Astrocyte (in vitro differentiated cells and primary cell): Measurements from ENCODE around the gene PGS1. TPM values are rescaled to one million over a fixed set of nuclear protein-coding genes. Genes with fewer than 3 reads are reported as not detected.

Experiments used
- DNase-seq: peaks from one replicate; pipeline ENCODE4 v3.0.0-alpha.2; 2010; ENCODE audit warnings: low read depth
- FAIRE-seq: peaks from 2 replicates; lab custom pipeline; 2011; peaks lifted over from hg19 to GRCh38; lab: Jason Lieb, UNC
- H2AFZ ChIP-seq: 2 replicates; pipeline ENCODE4 v1.6.0; 2012; ENCODE audit warnings: low read depth, low read length, inconsistent platforms
- H3K27ac ChIP-seq: 2 replicates; pipeline ENCODE4 v1.5.1; 2011; ENCODE audit warnings: low read depth, low read length, inconsistent platforms
- H3K27me3 ChIP-seq: 2 replicates; pipeline ENCODE4 v1.6.0; 2011; ENCODE audit warnings: low read length, inconsistent platforms; ENCODE audit not compliant: insufficient read depth
- H3K36me3 ChIP-seq: 2 replicates; pipeline ENCODE4 v1.5.1; 2011; ENCODE audit warnings: low read length, inconsistent platforms; ENCODE audit not compliant: insufficient read depth
- H3K4me1 ChIP-seq: 2 replicates; pipeline ENCODE4 v1.5.1; 2011; ENCODE audit warnings: low read length, inconsistent platforms; ENCODE audit not compliant: insufficient read depth
- H3K4me2 ChIP-seq: 2 replicates; pipeline ENCODE4 v1.6.0; 2012; ENCODE audit warnings: low read length, inconsistent platforms
- H3K4me3 ChIP-seq: 2 replicates; pipeline ENCODE4 v1.5.1; 2011; ENCODE audit warnings: low read depth, mild to moderate bottlenecking, low read length, inconsistent platforms; ENCODE audit not compliant: insufficient read depth
- H3K79me2 ChIP-seq: 2 replicates; pipeline ENCODE4 v1.6.0; 2012; ENCODE audit warnings: mild to moderate bottlenecking, low read length, inconsistent platforms; ENCODE audit not compliant: insufficient read depth
- H3K9ac ChIP-seq: 2 replicates; pipeline ENCODE4 v1.6.0; 2012; ENCODE audit warnings: mild to moderate bottlenecking, low read length, inconsistent platforms
- H3K9me3 ChIP-seq: 2 replicates; pipeline ENCODE4 v1.5.1; 2012; ENCODE audit warnings: low read depth, mild to moderate bottlenecking, low read length, inconsistent platforms; ENCODE audit not compliant: insufficient read depth
- H4K20me1 ChIP-seq: 2 replicates; pipeline ENCODE4 v1.6.0; 2012; ENCODE audit warnings: low read length, inconsistent platforms; ENCODE audit not compliant: insufficient read depth
- H3K27ac Mint-ChIP-seq: one replicate; pipeline ENCODE4 v1.8.0; 2021; ENCODE audit warnings: mild to moderate bottlenecking, mixed read lengths; ENCODE audit not compliant: unreplicated experiment
- H3K27me3 Mint-ChIP-seq: one replicate; pipeline ENCODE4 v1.8.0; 2021; ENCODE audit warnings: low read depth, mixed read lengths; ENCODE audit not compliant: unreplicated experiment
- H3K36me3 Mint-ChIP-seq: one replicate; pipeline ENCODE4 v1.8.0; 2021; ENCODE audit warnings: low read depth, mixed read lengths; ENCODE audit not compliant: unreplicated experiment
- H3K4me1 Mint-ChIP-seq: one replicate; pipeline ENCODE4 v1.8.0; 2021; ENCODE audit warnings: low read depth, mixed read lengths; ENCODE audit not compliant: unreplicated experiment
- H3K4me3 Mint-ChIP-seq: one replicate; pipeline ENCODE4 v1.8.0; 2021; ENCODE audit warnings: mild to moderate bottlenecking, moderate library complexity, mixed read lengths; ENCODE audit not compliant: unreplicated experiment
- H3K9me3 Mint-ChIP-seq: one replicate; pipeline ENCODE4 v1.8.0; 2021; ENCODE audit warnings: mild to moderate bottlenecking, mixed read lengths; ENCODE audit not compliant: unreplicated experiment
- EZH2 ChIP-seq: IDR thresholded peaks from 2 replicates; pipeline ENCODE4 v1.6.1; 2012; ENCODE audit warnings: mild to moderate bottlenecking, low read length, inconsistent platforms; ENCODE audit not compliant: insufficient read depth
- total RNA-seq: library from RNA; stranded (reverse); gene quantifications from 2 replicates; pipeline ENCODE4 v1.2.1, GENCODE V29; 2021
- TF ChIP-seq, protein P1 (sequence below): IDR thresholded peaks from 2 replicates; pipeline ENCODE4 v1.5.1; 2011; ENCODE audit warnings: low read depth, mild to moderate bottlenecking, inconsistent platforms, low read length, moderate library complexity; ENCODE audit not compliant: insufficient read depth

PGS1 gene
- total RNA-seq, 1 donor from 2014 or later: 32.0 TPM

DNA sequence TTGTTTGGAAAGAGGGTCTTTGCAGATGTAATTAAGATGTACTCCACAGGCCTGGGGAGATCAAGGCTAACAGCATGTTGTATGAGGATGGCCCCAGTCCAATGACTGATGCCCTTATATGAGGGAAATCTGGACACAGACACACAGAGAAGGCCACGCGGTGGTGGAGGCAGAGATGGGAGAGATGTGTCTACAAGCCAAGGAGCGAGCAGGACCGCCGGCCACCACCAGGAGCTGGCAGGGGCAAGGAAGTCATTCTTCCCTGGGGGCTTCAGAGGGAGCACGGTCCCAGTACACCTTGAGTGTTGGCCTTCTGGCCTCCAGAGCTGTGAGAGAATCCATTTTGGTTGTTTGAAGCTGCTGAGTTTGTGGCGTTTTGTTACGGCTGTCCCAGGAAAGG, 33.3 kb upstream of the PGS1 start:
- H3K9ac ChIP-seq: no peak overlapping the region
- H3K9me3 Mint-ChIP-seq: peaks cover 1% of the 10 kb centered on the region
- no peak overlapping the region for H3K4me3 ChIP-seq
- H3K4me1 ChIP-seq: peaks cover 26% of the 10 kb centered on the region
- TF ChIP-seq, protein P1, sequence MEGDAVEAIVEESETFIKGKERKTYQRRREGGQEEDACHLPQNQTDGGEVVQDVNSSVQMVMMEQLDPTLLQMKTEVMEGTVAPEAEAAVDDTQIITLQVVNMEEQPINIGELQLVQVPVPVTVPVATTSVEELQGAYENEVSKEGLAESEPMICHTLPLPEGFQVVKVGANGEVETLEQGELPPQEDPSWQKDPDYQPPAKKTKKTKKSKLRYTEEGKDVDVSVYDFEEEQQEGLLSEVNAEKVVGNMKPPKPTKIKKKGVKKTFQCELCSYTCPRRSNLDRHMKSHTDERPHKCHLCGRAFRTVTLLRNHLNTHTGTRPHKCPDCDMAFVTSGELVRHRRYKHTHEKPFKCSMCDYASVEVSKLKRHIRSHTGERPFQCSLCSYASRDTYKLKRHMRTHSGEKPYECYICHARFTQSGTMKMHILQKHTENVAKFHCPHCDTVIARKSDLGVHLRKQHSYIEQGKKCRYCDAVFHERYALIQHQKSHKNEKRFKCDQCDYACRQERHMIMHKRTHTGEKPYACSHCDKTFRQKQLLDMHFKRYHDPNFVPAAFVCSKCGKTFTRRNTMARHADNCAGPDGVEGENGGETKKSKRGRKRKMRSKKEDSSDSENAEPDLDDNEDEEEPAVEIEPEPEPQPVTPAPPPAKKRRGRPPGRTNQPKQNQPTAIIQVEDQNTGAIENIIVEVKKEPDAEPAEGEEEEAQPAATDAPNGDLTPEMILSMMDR: no peak
- no peak for TF ChIP-seq EZH2
- peaks cover 19% of the 10 kb centered on the region for H3K27me3 Mint-ChIP-seq
- no peaks in the 10 kb centered on the region for H3K36me3 ChIP-seq
- no peak for DNase-seq
- no peak overlapping the region for H3K27ac Mint-ChIP-seq
- no peak overlapping the region for H3K4me3 Mint-ChIP-seq
- H3K4me2 ChIP-seq: no peak overlapping the region
- no peaks in the 10 kb centered on the region for H3K9me3 ChIP-seq
- no peak overlapping the region for H3K27ac ChIP-seq
- peaks cover 13% of the 10 kb centered on the region for H3K4me1 Mint-ChIP-seq
- no peaks in the 10 kb centered on the region for H4K20me1 ChIP-seq
- H2AFZ ChIP-seq: no peak overlapping the region
- no peak for FAIRE-seq
- no peaks in the 10 kb centered on the region for H3K27me3 ChIP-seq
- H3K36me3 Mint-ChIP-seq: no peaks in the 10 kb centered on the region
- H3K79me2 ChIP-seq: no peaks in the 10 kb centered on the region

DNA sequence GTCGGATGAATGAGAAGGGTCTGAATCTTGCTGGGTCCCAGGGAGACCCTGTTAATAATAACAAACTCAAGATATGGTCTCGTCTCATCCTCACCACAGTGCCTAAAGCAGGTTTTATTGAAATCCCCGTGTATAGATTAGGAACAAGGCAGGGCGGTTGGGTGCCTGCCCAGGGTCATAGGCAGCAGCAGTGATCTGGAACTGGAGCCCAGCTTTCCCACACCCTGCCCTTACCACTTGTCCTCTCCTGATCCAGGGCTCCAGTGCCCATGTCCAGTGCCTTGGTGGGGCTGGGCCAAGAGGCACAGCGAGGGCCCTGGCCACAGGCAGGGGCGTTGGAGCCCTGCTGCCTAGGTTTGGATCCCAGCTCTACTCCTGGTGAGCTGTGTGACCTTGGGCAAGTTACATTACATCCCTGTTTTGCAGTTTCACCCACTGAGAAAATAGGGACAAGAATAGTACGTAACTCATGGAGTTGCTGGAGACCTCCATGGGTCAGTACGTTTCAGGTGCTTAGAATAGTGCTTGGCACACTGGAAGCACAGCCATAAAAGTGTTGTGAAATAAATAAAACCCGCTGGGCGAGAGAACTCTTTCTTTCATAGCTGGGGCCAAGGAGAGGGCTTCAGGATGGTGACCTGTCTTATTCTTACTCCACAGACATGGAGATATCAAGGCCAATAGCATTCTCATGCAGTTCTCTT, 32.5 kb upstream of the PGS1 start:
- Mint-ChIP-seq H3K4me3 (no peak overlapping the region), H3K27me3 (peaks cover 19% of the 10 kb centered on the region), H3K36me3 (no peaks in the 10 kb centered on the region), H3K4me1 (peaks cover 11% of the 10 kb centered on the region), H3K9me3 (peaks cover 1% of the 10 kb centered on the region), H3K27ac (no peak overlapping the region)
- Histone ChIP-seq H3K4me3 (no peak overlapping the region), H3K4me2 (no peak overlapping the region), H3K9me3 (no peaks in the 10 kb centered on the region), H3K79me2 (no peaks in the 10 kb centered on the region), H4K20me1 (no peaks in the 10 kb centered on the region), H3K4me1 (peaks cover 26% of the 10 kb centered on the region), H3K27me3 (no peaks in the 10 kb centered on the region), H3K9ac (no peak overlapping the region), H2AFZ (no peak overlapping the region), H3K36me3 (no peaks in the 10 kb centered on the region), H3K27ac (no peak overlapping the region)
- DNase-seq (no peak), FAIRE-seq (no peak)
- TF ChIP-seq, protein P1: no peak

DNA sequence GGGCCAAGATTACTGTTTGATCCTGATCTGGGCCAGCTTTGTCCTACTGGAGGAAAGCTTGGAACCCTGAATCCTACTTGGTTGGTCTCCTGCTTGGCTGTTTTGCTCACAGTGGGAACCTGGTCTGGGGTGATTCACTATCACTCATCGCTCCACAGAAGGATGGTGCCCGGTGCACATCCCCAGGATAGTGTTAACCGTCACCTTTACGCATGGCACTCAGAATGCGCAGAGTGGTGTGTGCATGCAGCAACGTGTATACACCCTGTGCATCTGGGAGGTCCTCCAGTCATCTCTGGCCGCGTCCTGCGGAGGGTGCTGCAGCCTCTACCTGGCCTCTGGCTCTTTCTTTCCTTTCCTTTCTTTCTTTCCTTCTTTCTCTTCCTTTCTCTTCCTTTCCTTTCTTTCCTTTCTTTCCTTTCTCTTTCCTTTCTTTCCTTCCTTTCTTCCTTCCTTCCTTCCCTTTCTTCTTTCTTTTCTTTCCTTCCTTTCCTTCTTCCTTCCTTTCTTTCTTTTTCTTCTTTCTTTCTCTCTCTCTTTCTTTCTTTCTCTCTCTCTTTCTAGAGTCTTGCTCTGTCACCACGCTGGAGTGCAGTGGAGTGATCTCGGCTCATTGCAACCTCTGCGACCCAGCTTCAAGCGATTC, 31.7 kb upstream of the PGS1 start:
- Histone ChIP-seq H3K4me2 (no peak overlapping the region), H3K4me1 (peaks cover 33% of the 10 kb centered on the region), H3K9ac (no peak overlapping the region), H2AFZ (no peak overlapping the region), H3K4me3 (no peak overlapping the region), H3K27ac (no peak overlapping the region), H3K79me2 (no peaks in the 10 kb centered on the region), H3K9me3 (no peaks in the 10 kb centered on the region), H3K27me3 (no peaks in the 10 kb centered on the region), H3K36me3 (no peaks in the 10 kb centered on the region), H4K20me1 (no peaks in the 10 kb centered on the region)
- no peak overlapping the region for H3K27ac Mint-ChIP-seq
- TF ChIP-seq, protein P1: no peak
- no peak for TF ChIP-seq EZH2
- H3K4me1 Mint-ChIP-seq: peaks cover 13% of the 10 kb centered on the region
- H3K4me3 Mint-ChIP-seq: no peak overlapping the region
- DNase-seq (no peak), FAIRE-seq (no peak)
- peaks cover 1% of the 10 kb centered on the region for H3K9me3 Mint-ChIP-seq
- no peaks in the 10 kb centered on the region for H3K36me3 Mint-ChIP-seq
- peaks cover 19% of the 10 kb centered on the region for H3K27me3 Mint-ChIP-seq
